ENCODE measurements around the gene SYNE1. TPM values are rescaled to one million over a fixed set of nuclear protein-coding genes. Genes with fewer than 3 reads are reported as not detected.
A peak's percentile ranks its signal among the peaks of the same experiment; 100 is the strongest.

Gene SYNE1
- total RNA-seq, 1 donor from 2014 or later, result 166 TPM

- no peak for TF ChIP-seq CTCF (IDR thresholded peaks at IDR 0.05)
- H3K36me3 ChIP-seq, result peaks cover 43% of the 10 kb centered on the region
- no peaks in the 10 kb centered on the region for H3K27me3 ChIP-seq (ENCODE audit: low read depth)
- H3K9me3 ChIP-seq, result no peaks in the 10 kb centered on the region
- DNase-seq (no peak), ATAC-seq (peak; percentile 59 to 72)
- no peak overlapping the region for H3K27ac ChIP-seq
- no peak overlapping the region for H3K4me3 ChIP-seq
- H3K4me1 ChIP-seq, result no peaks in the 10 kb centered on the region
- intact Hi-C loops (cut with DNase I), result no loop called here
Observed at GRCh38 chr6:152195896-152196295, 441.3 kb downstream of the SYNE1 start.

GRCh38 chr6:152189736-152190135 lies 447.4 kb downstream of the SYNE1 start:
- H3K27me3 ChIP-seq (ENCODE audit: low read depth), result no peaks in the 10 kb centered on the region
- no peak for TF ChIP-seq CTCF (IDR thresholded peaks at IDR 0.05)
- no peaks in the 10 kb centered on the region for H3K9me3 ChIP-seq
- no peak overlapping the region for H3K4me3 ChIP-seq
- H3K36me3 ChIP-seq, result peaks cover 36% of the 10 kb centered on the region
- intact Hi-C loops (cut with DNase I), result no loop called here
- ATAC-seq (no peak), DNase-seq (no peak)
- no peaks in the 10 kb centered on the region for H3K4me1 ChIP-seq
- H3K27ac ChIP-seq, result no peak overlapping the region

- Histone ChIP-seq H3K9me3 (no peaks in the 10 kb centered on the region), H3K4me3 (no peak overlapping the region), H3K27me3 (ENCODE audit: low read depth) (no peaks in the 10 kb centered on the region), H3K4me1 (no peaks in the 10 kb centered on the region), H3K36me3 (peaks cover 41% of the 10 kb centered on the region), H3K27ac (no peak overlapping the region)
- no peak for TF ChIP-seq CTCF (IDR thresholded peaks at IDR 0.05)
- DNase-seq (no peak), ATAC-seq (no peak)
- intact Hi-C loops (cut with DNase I), result no loop called here
Observed at GRCh38 chr6:152188011-152188410, 449.2 kb downstream of the SYNE1 start.

GRCh38 chr6:152186840-152187239 lies 450.3 kb downstream of the SYNE1 start:
- Histone ChIP-seq H3K4me3 (no peak overlapping the region), H3K9me3 (no peaks in the 10 kb centered on the region), H3K36me3 (peaks cover 41% of the 10 kb centered on the region), H3K27me3 (ENCODE audit: low read depth) (no peaks in the 10 kb centered on the region), H3K4me1 (no peaks in the 10 kb centered on the region), H3K27ac (no peak overlapping the region)
- no peak for TF ChIP-seq CTCF (IDR thresholded peaks at IDR 0.05)
- DNase-seq (no peak), ATAC-seq (no peak)
- intact Hi-C loops (cut with DNase I), result no loop called here

- Histone ChIP-seq H3K4me3 (peak overlapping the region; percentile 1), H3K27ac (peak overlapping the region; percentile 65)
- intact Hi-C loops (cut with DNase I), result no loop called here
Observed at GRCh38 chr6:152184917-152185574, 452.1 kb downstream of the SYNE1 start.

More at GRCh38 chr6:152184917-152185574, 452.1 kb downstream of the SYNE1 start:
- no peaks in the 10 kb centered on the region for H3K27me3 ChIP-seq (ENCODE audit: low read depth)
- no peaks in the 10 kb centered on the region for H3K9me3 ChIP-seq
- peaks cover 49% of the 10 kb centered on the region for H3K36me3 ChIP-seq
- ATAC-seq, result peak in 1 of 2 donors; percentile 47
- no peak for DNase-seq
- no peaks in the 10 kb centered on the region for H3K4me1 ChIP-seq
- no peak for TF ChIP-seq CTCF (IDR thresholded peaks at IDR 0.05)

All from lower lobe of right lung (tissue), 2 donors.